ENCODE data around the gene CPNE9. TPM values are rescaled to one million over a fixed set of nuclear protein-coding genes. Genes with fewer than 3 reads are reported as not detected.

The CPNE9 gene
- total RNA-seq, 1 donor from 2014 or later = not detected

- no peak overlapping the region for H3K4me3 ChIP-seq (ENCODE audit: low read depth, low read length)
- peaks cover 47% of the 10 kb centered on the region for H3K36me3 ChIP-seq (ENCODE audit: control insufficient read depth, insufficient read depth, low read length)
- FAIRE-seq (no peak), DNase-seq (ENCODE audit: low read depth) (no peak)
- no peaks in the 10 kb centered on the region for H3K27me3 ChIP-seq (ENCODE audit: control insufficient read depth, insufficient read depth, low read length)
- TF ChIP-seq CTCF (IDR thresholded peaks at IDR 0.05; ENCODE audit: insufficient read depth, low read length, severe bottlenecking) = no peak
These were observed 35.5 kb downstream of the CPNE9 start for GRCh38 chr3:9739181-9739580.

GRCh38 chr3:9742560-9742959 lies 38.9 kb downstream of the CPNE9 start:
- DNase-seq (ENCODE audit: low read depth) (no peak), FAIRE-seq (no peak)
- Histone ChIP-seq H3K4me3 (ENCODE audit: low read depth, low read length) (no peak overlapping the region), H3K27me3 (ENCODE audit: control insufficient read depth, insufficient read depth, low read length) (no peaks in the 10 kb centered on the region), H3K36me3 (ENCODE audit: control insufficient read depth, insufficient read depth, low read length) (peaks cover 42% of the 10 kb centered on the region)
- no peak for TF ChIP-seq CTCF (IDR thresholded peaks at IDR 0.05; ENCODE audit: insufficient read depth, low read length, severe bottlenecking)

GRCh38 chr3:9743548-9743947 lies 39.9 kb downstream of the CPNE9 start:
- no peak for DNase-seq (ENCODE audit: low read depth)
- no peak for TF ChIP-seq CTCF (IDR thresholded peaks at IDR 0.05; ENCODE audit: insufficient read depth, low read length, severe bottlenecking)
- FAIRE-seq = no peak
- Histone ChIP-seq H3K27me3 (ENCODE audit: control insufficient read depth, insufficient read depth, low read length) (no peaks in the 10 kb centered on the region), H3K4me3 (ENCODE audit: low read depth, low read length) (no peak overlapping the region), H3K36me3 (ENCODE audit: control insufficient read depth, insufficient read depth, low read length) (peaks cover 44% of the 10 kb centered on the region)

GRCh38 chr3:9744162-9744561 lies 40.5 kb downstream of the CPNE9 start:
- FAIRE-seq (no peak), DNase-seq (ENCODE audit: low read depth) (no peak)
- Histone ChIP-seq H3K27me3 (ENCODE audit: control insufficient read depth, insufficient read depth, low read length) (no peaks in the 10 kb centered on the region), H3K4me3 (ENCODE audit: low read depth, low read length) (no peak overlapping the region), H3K36me3 (ENCODE audit: control insufficient read depth, insufficient read depth, low read length) (peaks cover 43% of the 10 kb centered on the region)
- TF ChIP-seq CTCF (IDR thresholded peaks at IDR 0.05; ENCODE audit: insufficient read depth, low read length, severe bottlenecking) = no peak

GRCh38 chr3:9745521-9745920 lies 41.9 kb downstream of the CPNE9 start:
- peaks cover 35% of the 10 kb centered on the region for H3K36me3 ChIP-seq (ENCODE audit: control insufficient read depth, insufficient read depth, low read length)
- FAIRE-seq = no peak
- no peak for TF ChIP-seq CTCF (IDR thresholded peaks at IDR 0.05; ENCODE audit: insufficient read depth, low read length, severe bottlenecking)
- no peaks in the 10 kb centered on the region for H3K27me3 ChIP-seq (ENCODE audit: control insufficient read depth, insufficient read depth, low read length)
- DNase-seq (ENCODE audit: low read depth) = no peak
- H3K4me3 ChIP-seq (ENCODE audit: low read depth, low read length) = no peak overlapping the region

GRCh38 chr3:9746330-9746729 lies 42.7 kb downstream of the CPNE9 start:
- Histone ChIP-seq H3K27me3 (ENCODE audit: control insufficient read depth, insufficient read depth, low read length) (no peaks in the 10 kb centered on the region), H3K36me3 (ENCODE audit: control insufficient read depth, insufficient read depth, low read length) (peaks cover 30% of the 10 kb centered on the region), H3K4me3 (ENCODE audit: low read depth, low read length) (no peak overlapping the region)
- TF ChIP-seq CTCF (IDR thresholded peaks at IDR 0.05; ENCODE audit: insufficient read depth, low read length, severe bottlenecking) = no peak
- no peak for FAIRE-seq
- no peak for DNase-seq (ENCODE audit: low read depth)
